OCI-LY3 (cell line): ENCODE results near the gene LIN7B.

Experiments used
- H2AFZ ChIP-seq: fragments of 200-600, 300-600 bp; shearing (Covaris generic); 2 replicates; pipeline ENCODE4 v1.6.0; 2014; ENCODE audit warnings: antibody characterized with exemption, low read depth, low read length
- H3K27ac ChIP-seq: fragments of 200-600, 300-600 bp; sonication (generic); 2 replicates; pipeline ENCODE4 v1.5.1; 2014; ENCODE audit warnings: mild to moderate bottlenecking, low read length, moderate library complexity, mixed read lengths
- H3K27me3 ChIP-seq: fragments of 200-600, 300-600 bp; sonication (generic); 2 replicates; pipeline ENCODE4 v1.6.1; 2014; ENCODE audit warnings: low read depth, low read length, mixed read lengths
- H3K36me3 ChIP-seq: fragments of 200-600, 300-600 bp; sonication (generic); replicated peaks from 2 replicates; pipeline ENCODE3; 2014; ENCODE audit warnings: low read depth, low read length, mixed read lengths
- H3K4me1 ChIP-seq: fragments of 300-600, 200-600 bp; sonication (generic); 2 replicates; pipeline ENCODE4 v1.6.1; 2014; ENCODE audit warnings: low read length, mixed read lengths
- H3K4me2 ChIP-seq: fragments of 200-600, 300-600 bp; sonication (generic); 2 replicates; pipeline ENCODE4 v1.6.1; 2014; ENCODE audit warnings: low read length, mixed read lengths
- H3K4me3 ChIP-seq: fragments of 300-600, 200-600 bp; sonication (generic); 2 replicates; pipeline ENCODE4 v1.5.1; 2014; ENCODE audit warnings: antibody characterized with exemption, mild to moderate bottlenecking, low read length, moderate library complexity
- H3K79me2 ChIP-seq: fragments of 300-600, 200-600 bp; shearing (Covaris generic); 2 replicates; pipeline ENCODE4 v1.6.1; 2014; ENCODE audit warnings: mild to moderate bottlenecking, low read length, mixed read lengths
- H3K9ac ChIP-seq: fragments of 300-600, 200-600 bp; shearing (Covaris generic); 2 replicates; pipeline ENCODE4 v1.6.0; 2014; ENCODE audit warnings: mild to moderate bottlenecking, low read length, moderate library complexity
- H3K9me3 ChIP-seq: fragments of 200-600, 300-600 bp; shearing (Covaris generic); 2 replicates; pipeline ENCODE4 v1.6.1; 2014; ENCODE audit warnings: low read length, mixed read lengths; ENCODE audit not compliant: insufficient read depth
- H4K20me1 ChIP-seq: fragments of 200-600, 300-600 bp; sonication (generic); 2 replicates; pipeline ENCODE4 v1.6.1; 2016; ENCODE audit warnings: low read length, mixed read lengths; ENCODE audit not compliant: insufficient read depth
- CTCF ChIP-seq: fragments of 200-600, 300-600 bp; sonication (generic); IDR thresholded peaks from 2 replicates; pipeline ENCODE4 v1.5.1; 2014; ENCODE audit warnings: antibody characterized with exemption, low read length, low read depth
- EZH2phosphoT487 ChIP-seq: fragments of 200-600 bp; shearing (Covaris generic); IDR thresholded peaks from 2 replicates; pipeline ENCODE4 v1.6.1; 2018; ENCODE audit warnings: antibody characterized with exemption, mixed run types, low read depth

Gene LIN7B

GRCh38 chr19:49165111-49165750 lies 51.1 kb downstream of the LIN7B start:
- no peaks in the 10 kb centered on the region for H3K79me2 ChIP-seq
- TF ChIP-seq CTCF (no peak), EZH2phosphoT487 (no peak)
- H3K4me3 ChIP-seq: no peak overlapping the region
- H3K9me3 ChIP-seq: no peaks in the 10 kb centered on the region
- H3K9ac ChIP-seq: no peak overlapping the region
- H2AFZ ChIP-seq: no peak overlapping the region
- H4K20me1 ChIP-seq: no peaks in the 10 kb centered on the region
- peaks cover 5% of the 10 kb centered on the region for H3K4me1 ChIP-seq
- H3K36me3 ChIP-seq: no peaks in the 10 kb centered on the region
- no peak overlapping the region for H3K4me2 ChIP-seq
- no peak overlapping the region for H3K27ac ChIP-seq
- H3K27me3 ChIP-seq: peaks cover 22% of the 10 kb centered on the region

GRCh38 chr19:49165865-49166301 lies 51.7 kb downstream of the LIN7B start:
- Histone ChIP-seq H3K9me3 (no peaks in the 10 kb centered on the region), H3K4me2 (no peak overlapping the region), H3K27me3 (peaks cover 20% of the 10 kb centered on the region), H2AFZ (no peak overlapping the region), H4K20me1 (no peaks in the 10 kb centered on the region), H3K9ac (no peak overlapping the region), H3K4me1 (peaks cover 11% of the 10 kb centered on the region), H3K4me3 (no peak overlapping the region), H3K36me3 (no peaks in the 10 kb centered on the region), H3K79me2 (no peaks in the 10 kb centered on the region), H3K27ac (no peak overlapping the region)
- TF ChIP-seq CTCF (no peak), EZH2phosphoT487 (no peak)

- TF ChIP-seq EZH2phosphoT487 (no peak), CTCF (no peak)
- Histone ChIP-seq H3K27ac (no peak overlapping the region), H3K4me1 (peaks cover 13% of the 10 kb centered on the region), H3K4me2 (no peak overlapping the region), H2AFZ (no peak overlapping the region), H3K79me2 (no peaks in the 10 kb centered on the region), H4K20me1 (no peaks in the 10 kb centered on the region), H3K4me3 (no peak overlapping the region), H3K27me3 (peaks cover 22% of the 10 kb centered on the region), H3K9ac (no peak overlapping the region), H3K9me3 (no peaks in the 10 kb centered on the region), H3K36me3 (no peaks in the 10 kb centered on the region)
These were observed 53.8 kb downstream of the LIN7B start for GRCh38 chr19:49167857-49168409.
